IgD-negative memory B cell (primary cell): ENCODE measurements around the gene CTTNBP2NL. TPM values are rescaled to one million over a fixed set of nuclear protein-coding genes. Genes with fewer than 3 reads are reported as not detected.
"Not testable (repeated sequence)": the region's sequence is repeated elsewhere in the genome, so short reads cannot be mapped to it uniquely, and the experiment has no call there.

ENCODE experiments used
- H3K27ac Mint-ChIP-seq, 3 donors: one replicate each; pipeline ENCODE4 v1.8.0; 2020 to 2022; ENCODE audit warnings: mild to moderate bottlenecking in 3 of 3, mixed read lengths in 3 of 3, moderate library complexity in 1 of 3
- H3K27me3 Mint-ChIP-seq: one replicate; pipeline ENCODE4 v1.8.0; 2021; ENCODE audit warnings: mixed read lengths
- H3K36me3 Mint-ChIP-seq: one replicate; pipeline ENCODE4 v1.8.0; 2020; ENCODE audit warnings: mild to moderate bottlenecking, mixed read lengths
- H3K4me1 Mint-ChIP-seq, 3 donors: one replicate each; pipeline ENCODE4 v1.8.0; 2020 to 2022; ENCODE audit warnings: mixed read lengths in 3 of 3, mild to moderate bottlenecking in 1 of 3
- H3K4me3 Mint-ChIP-seq, 4 donors: one replicate each; pipeline ENCODE4 v1.8.0; 2020 to 2022; ENCODE audit warnings: mild to moderate bottlenecking in 4 of 4, mixed read lengths in 4 of 4, moderate library complexity in 3 of 4
- H3K9me3 Mint-ChIP-seq, 3 donors: one replicate each; pipeline ENCODE4 v1.8.0; 2020 to 2021; ENCODE audit warnings: mixed read lengths in 3 of 3, mild to moderate bottlenecking in 1 of 3
- polyA plus RNA-seq: library from polyadenylated mRNA; unstranded; fragments of 300-500 nt; fragmentation: Illumina TruSeq; gene quantifications from one replicate; pipeline ENCODE4 v1.2.3, GENCODE V29; 2021

CTTNBP2NL gene
- polyA plus RNA-seq, 1 donor from 2014 or later, result 0.76 TPM

- H3K27me3 Mint-ChIP-seq, result peaks cover 8% of the 10 kb centered on the region
- peaks cover 22 to 35% (median 24%) of the 10 kb centered on the region in 3 donors for H3K4me1 Mint-ChIP-seq
- peak overlapping the region; percentile 3 to 36 (median 16) for H3K4me3 Mint-ChIP-seq
- H3K36me3 Mint-ChIP-seq, result no peaks in the 10 kb centered on the region
- no peak overlapping the region for H3K27ac Mint-ChIP-seq
- no peaks in the 10 kb centered on the region for H3K9me3 Mint-ChIP-seq
Measured at GRCh38 chr1:112394743-112395062, 1.3 kb upstream of the CTTNBP2NL start.

- Mint-ChIP-seq H3K36me3 (no peaks in the 10 kb centered on the region), H3K27me3 (peaks cover 8% of the 10 kb centered on the region), H3K4me1 (peaks cover 22 to 35% (median 24%) of the 10 kb centered on the region in 3 donors), H3K4me3 (peak overlapping the region; percentile 92 to 95 (median 94)), H3K27ac (peak overlapping the region in 2 of 3 donors; percentile 81 to 91), H3K9me3 (no peaks in the 10 kb centered on the region)
Measured at GRCh38 chr1:112395256-112395820, 676 bp upstream of the CTTNBP2NL start.

- H3K27me3 Mint-ChIP-seq, result peaks cover 7% of the 10 kb centered on the region
- peaks cover 17 to 28% (median 20%) of the 10 kb centered on the region in 3 donors for H3K4me1 Mint-ChIP-seq
- H3K27ac Mint-ChIP-seq, result peak overlapping the region; percentile 10 to 31 (median 20)
- peak overlapping the region; percentile 92 to 95 (median 94) for H3K4me3 Mint-ChIP-seq
- no peaks in the 10 kb centered on the region for H3K9me3 Mint-ChIP-seq
- no peaks in the 10 kb centered on the region for H3K36me3 Mint-ChIP-seq
Measured at GRCh38 chr1:112396653-112397471, 848 bp downstream of the CTTNBP2NL start.

- no peaks in the 10 kb centered on the region for H3K36me3 Mint-ChIP-seq
- peaks cover 17 to 28% (median 20%) of the 10 kb centered on the region in 3 donors for H3K4me1 Mint-ChIP-seq
- peak overlapping the region in 2 of 4 donors; percentile 10 to 95 for H3K4me3 Mint-ChIP-seq
- H3K9me3 Mint-ChIP-seq, result no peaks in the 10 kb centered on the region
- H3K27me3 Mint-ChIP-seq, result peaks cover 8% of the 10 kb centered on the region
- H3K27ac Mint-ChIP-seq, result no peak overlapping the region
Measured at GRCh38 chr1:112397841-112398240, 1.8 kb downstream of the CTTNBP2NL start.

- Mint-ChIP-seq H3K4me3 (peak overlapping the region in 1 of 4 donors; percentile 24), H3K9me3 (no peaks in the 10 kb centered on the region), H3K27me3 (peaks cover 8% of the 10 kb centered on the region), H3K27ac (peak overlapping the region in 2 of 3 donors; percentile 2 to 21), H3K36me3 (no peaks in the 10 kb centered on the region), H3K4me1 (peaks cover 18 to 22% (median 20%) of the 10 kb centered on the region in 3 donors)
Measured at GRCh38 chr1:112399456-112399855, 3.4 kb downstream of the CTTNBP2NL start.

GRCh38 chr1:112400706-112401105, 4.7 kb downstream of the CTTNBP2NL start:
- not testable (repeated sequence) for H3K27ac Mint-ChIP-seq, H3K27me3 Mint-ChIP-seq, H3K4me3 Mint-ChIP-seq, H3K36me3 Mint-ChIP-seq, H3K9me3 Mint-ChIP-seq
- peaks cover 13 to 16% (median 14%) of the 10 kb centered on the region in 3 donors for H3K4me1 Mint-ChIP-seq

GRCh38 chr1:112402682-112403643, 6.9 kb downstream of the CTTNBP2NL start:
- peak overlapping the region in 1 of 3 donors; percentile 27 for H3K27ac Mint-ChIP-seq
- H3K9me3 Mint-ChIP-seq, result no peaks in the 10 kb centered on the region
- no peaks in the 10 kb centered on the region for H3K36me3 Mint-ChIP-seq
- peaks cover 5% of the 10 kb centered on the region for H3K27me3 Mint-ChIP-seq
- H3K4me1 Mint-ChIP-seq, result peaks cover 3 to 6% (median 5%) of the 10 kb centered on the region in 3 donors
- H3K4me3 Mint-ChIP-seq, result no peak overlapping the region

- Mint-ChIP-seq H3K27me3 (peaks cover 3% of the 10 kb centered on the region), H3K4me1 (peaks cover 0 to 2% (median 0%) of the 10 kb centered on the region in 3 donors), H3K4me3 (no peak overlapping the region), H3K9me3 (no peaks in the 10 kb centered on the region), H3K27ac (no peak overlapping the region), H3K36me3 (no peaks in the 10 kb centered on the region)
Measured at GRCh38 chr1:112406771-112407170, 10.8 kb downstream of the CTTNBP2NL start.

- Mint-ChIP-seq H3K27ac (no peak overlapping the region), H3K4me3 (no peak overlapping the region), H3K27me3 (peaks cover 2% of the 10 kb centered on the region), H3K4me1 (peaks cover 0 to 1% (median 0%) of the 10 kb centered on the region in 3 donors), H3K9me3 (no peaks in the 10 kb centered on the region), H3K36me3 (no peaks in the 10 kb centered on the region)
Measured at GRCh38 chr1:112409414-112409813, 13.4 kb downstream of the CTTNBP2NL start.

GRCh38 chr1:112410673-112411072, 14.7 kb downstream of the CTTNBP2NL start:
- Mint-ChIP-seq H3K27ac (no peak overlapping the region), H3K36me3 (no peaks in the 10 kb centered on the region), H3K4me1 (no peaks in the 10 kb centered on the region)

GRCh38 chr1:112417271-112417670, 21.3 kb downstream of the CTTNBP2NL start:
- H3K4me3 Mint-ChIP-seq, result no peak overlapping the region
- H3K9me3 Mint-ChIP-seq, result no peaks in the 10 kb centered on the region
- peaks cover 1% of the 10 kb centered on the region for H3K36me3 Mint-ChIP-seq
- no peak overlapping the region for H3K27ac Mint-ChIP-seq
- H3K4me1 Mint-ChIP-seq, result no peaks in the 10 kb centered on the region
- no peaks in the 10 kb centered on the region for H3K27me3 Mint-ChIP-seq

More at GRCh38 chr1:112410673-112411072, 14.7 kb downstream of the CTTNBP2NL start:
- Mint-ChIP-seq H3K9me3 (no peaks in the 10 kb centered on the region), H3K4me3 (no peak overlapping the region), H3K27me3 (peaks cover 2% of the 10 kb centered on the region)

- no peak overlapping the region for H3K27ac Mint-ChIP-seq
- no peaks in the 10 kb centered on the region for H3K9me3 Mint-ChIP-seq
- peaks cover 1% of the 10 kb centered on the region for H3K36me3 Mint-ChIP-seq
- H3K27me3 Mint-ChIP-seq, result no peaks in the 10 kb centered on the region
- no peak overlapping the region for H3K4me3 Mint-ChIP-seq
- no peaks in the 10 kb centered on the region for H3K4me1 Mint-ChIP-seq
Measured at GRCh38 chr1:112418099-112418892, 22.3 kb downstream of the CTTNBP2NL start.

- H3K9me3 Mint-ChIP-seq, result no peaks in the 10 kb centered on the region
- no peaks in the 10 kb centered on the region for H3K27me3 Mint-ChIP-seq
- no peak overlapping the region for H3K27ac Mint-ChIP-seq
- H3K4me1 Mint-ChIP-seq, result no peaks in the 10 kb centered on the region
- peaks cover 2% of the 10 kb centered on the region for H3K36me3 Mint-ChIP-seq
- H3K4me3 Mint-ChIP-seq, result no peak overlapping the region
Measured at GRCh38 chr1:112423207-112423606, 27.2 kb downstream of the CTTNBP2NL start.

- H3K27me3 Mint-ChIP-seq, H3K9me3 Mint-ChIP-seq, H3K4me3 Mint-ChIP-seq, H3K27ac Mint-ChIP-seq, H3K36me3 Mint-ChIP-seq, H3K4me1 Mint-ChIP-seq: not testable (repeated sequence)
Measured at GRCh38 chr1:112423666-112424065, 27.7 kb downstream of the CTTNBP2NL start.
